ENCODE measurements around the gene RNASEH2C. TPM values are rescaled to one million over a fixed set of nuclear protein-coding genes. Genes with fewer than 3 reads are reported as not detected.

The RNASEH2C gene
- total RNA-seq, 1 experiment from 2014 or later = 31.8 TPM

- Histone ChIP-seq H2AFZ (no peak overlapping the region), H3K79me2 (ENCODE audit: low read depth) (no peaks in the 10 kb centered on the region), H3K36me3 (ENCODE audit: low read depth) (no peaks in the 10 kb centered on the region), H3K9me3 (ENCODE audit: insufficient read depth, low read depth) (no peaks in the 10 kb centered on the region), H3F3A (ENCODE audit: insufficient read depth, low read depth) (peaks cover 4% of the 10 kb centered on the region; the same call in 1 of the 2 replicates), H3K27me3 (ENCODE audit: insufficient read depth, low read depth) (peaks cover 8% of the 10 kb centered on the region; the same call in 1 of the 2 replicates), H4K20me1 (ENCODE audit: insufficient read depth) (no peaks in the 10 kb centered on the region), H3K27ac (no peak overlapping the region), H3K4me2 (no peak overlapping the region), H3K4me3 (no peak overlapping the region), H3K9me2 (ENCODE audit: insufficient read depth) (no peaks in the 10 kb centered on the region; the same call in 1 of the 2 replicates), H3K4me1 (replicated peaks; ENCODE audit: insufficient read depth) (0 out of 2 replicates have a peak, but pooled peaks cover 4% of the 10 kb centered on the region)
- no peak for DNase-seq
- TF ChIP-seq CTCF (conservative IDR thresholded peaks at IDR 0.05) (no peak), EZH2 (IDR thresholded peaks at IDR 0.05; ENCODE audit: low read depth) (no peak)
- POLR2A ChIA-PET (ENCODE audit: unreplicated experiment) = no interaction called here
- CTCF ChIA-PET = interaction anchor here (0.7 kb wide), 1 partner anchor 258 kb away, joined by 3 read pairs; the partner anchor contains the start of genes BANF1 and EIF1AD
- BruUV-seq (replicated peaks) = no TSS peak
- intact Hi-C loops (cut with micrococcal nuclease; ENCODE audit: unreplicated experiment) = loop anchor here (2.0 kb wide), 1 partner anchor 73 kb away; no protein-coding TSS in a partner anchor
Measured at GRCh38 chr11:65743681-65744025, 23.1 kb upstream of the RNASEH2C start.

- H3K9me3 ChIP-seq (ENCODE audit: insufficient read depth, low read depth) = no peaks in the 10 kb centered on the region
- no peaks in the 10 kb centered on the region for H3K36me3 ChIP-seq (ENCODE audit: low read depth)
- ChIA-PET CTCF (no interaction called here), POLR2A (ENCODE audit: unreplicated experiment) (no interaction called here)
- H3F3A ChIP-seq (ENCODE audit: insufficient read depth, low read depth) = peaks cover 4% of the 10 kb centered on the region; the same call in 1 of the 2 replicates
- no peak for DNase-seq
- TF ChIP-seq EZH2 (IDR thresholded peaks at IDR 0.05; ENCODE audit: low read depth) (no peak), CTCF (conservative IDR thresholded peaks at IDR 0.05) (no peak)
- peaks cover 8% of the 10 kb centered on the region; the same call in 1 of the 2 replicates for H3K27me3 ChIP-seq (ENCODE audit: insufficient read depth, low read depth)
- no TSS peak for BruUV-seq (replicated peaks)
- intact Hi-C loops (cut with micrococcal nuclease; ENCODE audit: unreplicated experiment) = no loop called here
- H3K79me2 ChIP-seq (ENCODE audit: low read depth) = no peaks in the 10 kb centered on the region
- no peak overlapping the region for H2AFZ ChIP-seq
- H3K4me3 ChIP-seq = no peak overlapping the region
- H3K27ac ChIP-seq = no peak overlapping the region
- no peak overlapping the region for H3K4me2 ChIP-seq
- H3K4me1 ChIP-seq (replicated peaks; ENCODE audit: insufficient read depth) = 0 out of 2 replicates have a peak, but pooled peaks cover 4% of the 10 kb centered on the region
- no peaks in the 10 kb centered on the region for H3K9me2 ChIP-seq (ENCODE audit: insufficient read depth)
- H4K20me1 ChIP-seq (ENCODE audit: insufficient read depth) = no peaks in the 10 kb centered on the region
Measured at GRCh38 chr11:65742353-65742752, 21.8 kb upstream of the RNASEH2C start.

GRCh38 chr11:65741185-65741584 lies 20.6 kb upstream of the RNASEH2C start:
- intact Hi-C loops (cut with micrococcal nuclease; ENCODE audit: unreplicated experiment) = no loop called here
- no peaks in the 10 kb centered on the region for H3K36me3 ChIP-seq (ENCODE audit: low read depth)
- CTCF ChIA-PET = no interaction called here

More at GRCh38 chr11:65741185-65741584, 20.6 kb upstream of the RNASEH2C start:
- BruUV-seq (replicated peaks) = no TSS peak
- H3K4me1 ChIP-seq (replicated peaks; ENCODE audit: insufficient read depth) = 0 out of 2 replicates have a peak, but pooled peaks cover 4% of the 10 kb centered on the region
- POLR2A ChIA-PET (ENCODE audit: unreplicated experiment) = no interaction called here
- no peaks in the 10 kb centered on the region for H4K20me1 ChIP-seq (ENCODE audit: insufficient read depth)
- no peak for DNase-seq
- no peaks in the 10 kb centered on the region for H3K79me2 ChIP-seq (ENCODE audit: low read depth)
- no peak overlapping the region for H3K27ac ChIP-seq
- no peaks in the 10 kb centered on the region for H3K9me2 ChIP-seq (ENCODE audit: insufficient read depth)
- TF ChIP-seq CTCF (conservative IDR thresholded peaks at IDR 0.05) (no peak), EZH2 (IDR thresholded peaks at IDR 0.05; ENCODE audit: low read depth) (no peak)
- peaks cover 4% of the 10 kb centered on the region; the same call in 1 of the 2 replicates for H3F3A ChIP-seq (ENCODE audit: insufficient read depth, low read depth)
- H3K9me3 ChIP-seq (ENCODE audit: insufficient read depth, low read depth) = no peaks in the 10 kb centered on the region
- no peak overlapping the region for H3K4me2 ChIP-seq
- H3K4me3 ChIP-seq = no peak overlapping the region
- H3K27me3 ChIP-seq (ENCODE audit: insufficient read depth, low read depth) = peaks cover 8% of the 10 kb centered on the region; the same call in 1 of the 2 replicates
- H2AFZ ChIP-seq = no peak overlapping the region; the same call in 1 of the 2 replicates

All from PC-9 (cell line).